GM23248 (cell line): ENCODE measurements around the gene SMARCB1. TPM values are rescaled to one million over a fixed set of nuclear protein-coding genes. Genes with fewer than 3 reads are reported as not detected.

Experiments
- DNase-seq: peaks from one replicate; pipeline ENCODE4 v3.0.0-alpha.2; 2015
- H2AFZ ChIP-seq: fragments of 200-600 bp; sonication (generic); 2 replicates; pipeline ENCODE4 v1.6.1; 2016; ENCODE audit warnings: antibody characterized with exemption
- H3F3A ChIP-seq: fragments of 200-600 bp; sonication (generic); 2 replicates; pipeline ENCODE4 v1.6.1; 2016; ENCODE audit warnings: mild to moderate bottlenecking, antibody characterized with exemption, mixed run types; ENCODE audit not compliant: insufficient read depth
- H3K27ac ChIP-seq: fragments of 200-600 bp; sonication (generic); 2 replicates; pipeline ENCODE4 v1.5.1; 2016; ENCODE audit warnings: mild to moderate bottlenecking
- H3K27me3 ChIP-seq: fragments of 200-600 bp; sonication (generic); replicated peaks from 2 replicates; pipeline ENCODE4 v1.6.1; 2016; ENCODE audit warnings: mild to moderate bottlenecking; ENCODE audit not compliant: insufficient read depth
- H3K36me3 ChIP-seq: fragments of 200-600 bp; sonication (generic); 2 replicates; pipeline ENCODE4 v1.6.1; 2016; ENCODE audit warnings: low read depth, mild to moderate bottlenecking
- H3K4me1 ChIP-seq: fragments of 200-600 bp; sonication (generic); 2 replicates; pipeline ENCODE4 v1.6.1; 2016; ENCODE audit warnings: mild to moderate bottlenecking; ENCODE audit not compliant: insufficient read depth
- H3K4me2 ChIP-seq: fragments of 200-600 bp; sonication (generic); one replicate; pipeline ENCODE4 v1.6.1; 2016; ENCODE audit warnings: mild to moderate bottlenecking; ENCODE audit not compliant: unreplicated experiment
- H3K4me3 ChIP-seq: fragments of 200-600 bp; sonication (generic); 2 replicates; pipeline ENCODE4 v1.5.1; 2016; ENCODE audit warnings: mild to moderate bottlenecking
- H3K79me2 ChIP-seq: fragments of 200-600 bp; sonication (generic); 2 replicates; pipeline ENCODE4 v1.6.1; 2016; ENCODE audit warnings: mild to moderate bottlenecking; ENCODE audit not compliant: insufficient read depth
- H3K9ac ChIP-seq: fragments of 200-600 bp; sonication (generic); 2 replicates; pipeline ENCODE4 v1.6.1; 2016; ENCODE audit warnings: mild to moderate bottlenecking
- H3K9me2 ChIP-seq: fragments of 200-600 bp; sonication (generic); 2 replicates; pipeline ENCODE4 v1.6.1; 2016; ENCODE audit warnings: mixed run types, mild to moderate bottlenecking, moderate library complexity; ENCODE audit not compliant: insufficient read depth
- H3K9me3 ChIP-seq: fragments of 200-600 bp; sonication (generic); one replicate; pipeline ENCODE4 v1.6.1; 2017; ENCODE audit warnings: low read depth
- H4K20me1 ChIP-seq: fragments of 200-600 bp; sonication (generic); 2 replicates; pipeline ENCODE4 v1.6.0; 2016; ENCODE audit not compliant: insufficient read depth
- EZH2 ChIP-seq: fragments of 200-600 bp; sonication (generic); IDR thresholded peaks from 2 replicates; pipeline ENCODE4 v1.6.1; 2018; ENCODE audit warnings: antibody characterized with exemption, mild to moderate bottlenecking; ENCODE audit not compliant: insufficient read depth, poor library complexity, severe bottlenecking
- EZH2phosphoT487 ChIP-seq: fragments of 200-600 bp; sonication (generic); IDR thresholded peaks from 2 replicates; pipeline ENCODE4 v1.6.1; 2018; ENCODE audit warnings: antibody characterized with exemption, moderate library complexity, mild to moderate bottlenecking, low read depth; ENCODE audit not compliant: insufficient read depth
- WGBS, 2 experiments: methylation state at CpG; one replicate each; pipeline ENCODE4 v1.1.6; 2015 to 2017; ENCODE audit warnings: low lambda C conversion rate in 2 of 2, low coverage in 1 of 2; ENCODE audit errors: missing lambda C conversion rate in 2 of 2; 5-methylcytosine and 5-hydroxymethylcytosine counted together
- in situ Hi-C: fragments of 300-500 bp; cut with MboI; formaldehyde crosslinking; loops from 2 replicates; pipeline ENCODE4 v1.15.0; 2020
- polyA plus RNA-seq: library from polyadenylated mRNA; unstranded; fragments of >200 nt; fragmentation: Nextera tagmentation; extraction: Ambion mirVana; gene quantifications from 2 replicates; pipeline ENCODE4 v1.2.1, GENCODE V29; 2016
- total RNA-seq: library from RNA; depleted of rRNA; stranded (reverse); fragments of >200 nt; shearing (Covaris generic); gene quantifications from 2 replicates; pipeline ENCODE4 v1.2.3, GENCODE V29; 2014

The SMARCB1 gene
- total and polyA plus RNA-seq, 2 experiments from 2014 or later: 63.9 to 85.2 TPM

- no peaks in the 10 kb centered on the region for H4K20me1 ChIP-seq
- H2AFZ ChIP-seq: no peak overlapping the region
- no peaks in the 10 kb centered on the region for H3K9me3 ChIP-seq
- no peaks in the 10 kb centered on the region for H3K9me2 ChIP-seq
- no peaks in the 10 kb centered on the region for H3F3A ChIP-seq
- H3K4me2 ChIP-seq: no peak overlapping the region
- no peaks in the 10 kb centered on the region for H3K27me3 ChIP-seq
- H3K79me2 ChIP-seq: peaks cover 13% of the 10 kb centered on the region
- no peak overlapping the region for H3K9ac ChIP-seq
- no peak for DNase-seq
- WGBS, 2 experiments: 78 to 100% methylated on average over 4 to 5 of the region's 5 CpGs
- no peaks in the 10 kb centered on the region for H3K36me3 ChIP-seq
- TF ChIP-seq EZH2phosphoT487 (no peak), EZH2 (no peak)
- H3K4me3 ChIP-seq: no peak overlapping the region
- no peak overlapping the region for H3K27ac ChIP-seq
- in situ Hi-C loops: no loop called here
- H3K4me1 ChIP-seq: no peaks in the 10 kb centered on the region
Observed at GRCh38 chr22:23836281-23836680, 49.5 kb downstream of the SMARCB1 start.

- Histone ChIP-seq H3K9me2 (no peaks in the 10 kb centered on the region), H3K9ac (no peak overlapping the region), H2AFZ (no peak overlapping the region), H3K79me2 (peaks cover 7% of the 10 kb centered on the region), H3K4me3 (no peak overlapping the region), H3K4me1 (no peaks in the 10 kb centered on the region), H4K20me1 (no peaks in the 10 kb centered on the region), H3K36me3 (no peaks in the 10 kb centered on the region), H3K9me3 (no peaks in the 10 kb centered on the region), H3K4me2 (no peak overlapping the region), H3F3A (no peaks in the 10 kb centered on the region), H3K27ac (no peak overlapping the region), H3K27me3 (no peaks in the 10 kb centered on the region)
- in situ Hi-C loops: no loop called here
- WGBS, 2 experiments: 78 to 79% methylated on average over 12 of the region's 12 CpGs
- TF ChIP-seq EZH2 (no peak), EZH2phosphoT487 (no peak)
- no peak for DNase-seq
Observed at GRCh38 chr22:23836692-23837495, 50.1 kb downstream of the SMARCB1 start.

DNA sequence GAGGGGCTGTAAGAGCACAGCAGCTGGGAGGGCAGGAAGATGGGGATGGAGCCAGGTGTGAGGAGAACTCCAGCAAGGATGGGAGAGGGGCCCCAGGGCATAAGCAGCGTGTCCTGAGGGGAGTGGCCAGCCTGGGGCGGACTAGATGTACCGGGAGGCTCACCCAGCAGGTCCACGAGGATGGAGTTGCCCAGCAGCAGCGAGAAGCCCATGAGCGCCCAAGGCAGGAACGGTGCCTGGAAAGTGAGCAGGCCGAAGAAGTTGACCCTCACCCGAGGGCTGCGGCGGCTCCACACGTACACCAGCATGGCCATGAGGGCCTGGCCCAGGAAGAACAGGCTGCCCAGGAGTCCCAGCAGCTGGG lies 50.7 kb downstream of the SMARCB1 start:
- no peaks in the 10 kb centered on the region for H3K9me3 ChIP-seq
- H3K4me3 ChIP-seq: no peak overlapping the region

DNA sequence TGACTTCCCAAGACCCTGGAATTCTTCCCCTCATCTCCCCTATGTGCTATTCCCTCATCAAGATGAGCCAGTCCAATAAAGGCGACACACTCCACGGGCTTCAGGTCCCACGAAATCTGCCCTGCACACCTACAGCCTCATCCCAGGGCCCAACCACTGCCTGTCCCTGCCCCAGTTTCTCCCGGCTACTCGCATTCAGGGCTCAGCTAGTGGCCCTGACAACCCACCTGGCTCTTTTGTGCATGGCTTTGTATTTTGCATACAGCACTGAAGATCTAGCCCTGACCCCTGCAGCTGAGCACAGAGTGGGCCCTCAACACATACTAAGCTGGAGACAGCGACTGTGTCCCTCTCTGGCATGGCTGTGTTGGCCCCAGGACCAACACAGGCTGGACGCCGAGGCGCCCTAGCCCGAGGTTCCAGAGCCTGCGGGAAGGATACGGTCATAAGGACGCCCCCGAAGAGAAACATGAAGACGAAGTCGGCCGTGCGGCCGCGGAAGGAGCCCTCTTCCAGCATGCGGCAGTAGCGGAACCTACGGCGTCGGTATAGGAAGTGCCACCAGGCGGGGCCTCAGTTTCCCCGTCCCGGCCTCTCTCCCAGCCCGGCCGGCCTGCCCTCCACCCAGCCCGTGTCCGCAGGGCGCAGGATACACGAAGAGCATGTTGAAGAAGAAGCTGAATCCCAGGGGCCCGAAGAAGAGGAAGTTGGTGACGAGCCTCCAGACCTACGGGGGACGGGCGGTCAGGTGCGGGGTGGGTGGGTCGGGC lies 51.3 kb downstream of the SMARCB1 start:
- WGBS, 2 experiments: 52 to 66% methylated on average over 36 to 41 of the region's 41 CpGs

More for the DNA sequence above, 50.7 kb downstream of the SMARCB1 start:
- H3K9ac ChIP-seq: no peak overlapping the region
- DNase-seq: no peak
- no peak overlapping the region for H3K4me2 ChIP-seq
- H3K27ac ChIP-seq: no peak overlapping the region
- H3K9me2 ChIP-seq: no peaks in the 10 kb centered on the region
- no peak overlapping the region for H2AFZ ChIP-seq
- no peaks in the 10 kb centered on the region for H3K4me1 ChIP-seq
- no peaks in the 10 kb centered on the region for H4K20me1 ChIP-seq
- no peak for TF ChIP-seq EZH2
- TF ChIP-seq EZH2phosphoT487: no peak
- in situ Hi-C loops: no loop called here
- peaks cover 1% of the 10 kb centered on the region; the same call in 1 of the 2 replicates for H3K79me2 ChIP-seq
- H3F3A ChIP-seq: no peaks in the 10 kb centered on the region
- no peaks in the 10 kb centered on the region for H3K27me3 ChIP-seq
- no peaks in the 10 kb centered on the region for H3K36me3 ChIP-seq
- WGBS, 2 experiments: 94 to 98% methylated on average over 10 to 12 of the region's 12 CpGs

More for the DNA sequence above, 51.3 kb downstream of the SMARCB1 start:
- H3K9me2 ChIP-seq: no peaks in the 10 kb centered on the region
- no peak overlapping the region for H2AFZ ChIP-seq
- in situ Hi-C loops: no loop called here
- H3K27me3 ChIP-seq: no peaks in the 10 kb centered on the region
- H4K20me1 ChIP-seq: no peaks in the 10 kb centered on the region
- TF ChIP-seq EZH2phosphoT487 (no peak), EZH2 (no peak)
- no peaks in the 10 kb centered on the region for H3K9me3 ChIP-seq
- no peaks in the 10 kb centered on the region for H3K36me3 ChIP-seq
- H3F3A ChIP-seq: no peaks in the 10 kb centered on the region
- no peak for DNase-seq
- H3K27ac ChIP-seq: no peak overlapping the region
- no peaks in the 10 kb centered on the region for H3K4me1 ChIP-seq
- no peaks in the 10 kb centered on the region for H3K79me2 ChIP-seq
- H3K4me2 ChIP-seq: no peak overlapping the region
- no peak overlapping the region for H3K4me3 ChIP-seq
- H3K9ac ChIP-seq: no peak overlapping the region
